UCSD-AML1 (cell line): ENCODE results near the gene SLC40A1.

Experiments used
- DNase-seq: peaks from one replicate; lab custom pipeline; 2025; ENCODE audit not compliant: unreplicated experiment; lab: John Stamatoyannopoulos, UW

The SLC40A1 gene, protein sequence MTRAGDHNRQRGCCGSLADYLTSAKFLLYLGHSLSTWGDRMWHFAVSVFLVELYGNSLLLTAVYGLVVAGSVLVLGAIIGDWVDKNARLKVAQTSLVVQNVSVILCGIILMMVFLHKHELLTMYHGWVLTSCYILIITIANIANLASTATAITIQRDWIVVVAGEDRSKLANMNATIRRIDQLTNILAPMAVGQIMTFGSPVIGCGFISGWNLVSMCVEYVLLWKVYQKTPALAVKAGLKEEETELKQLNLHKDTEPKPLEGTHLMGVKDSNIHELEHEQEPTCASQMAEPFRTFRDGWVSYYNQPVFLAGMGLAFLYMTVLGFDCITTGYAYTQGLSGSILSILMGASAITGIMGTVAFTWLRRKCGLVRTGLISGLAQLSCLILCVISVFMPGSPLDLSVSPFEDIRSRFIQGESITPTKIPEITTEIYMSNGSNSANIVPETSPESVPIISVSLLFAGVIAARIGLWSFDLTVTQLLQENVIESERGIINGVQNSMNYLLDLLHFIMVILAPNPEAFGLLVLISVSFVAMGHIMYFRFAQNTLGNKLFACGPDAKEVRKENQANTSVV

GRCh38 chr2:189580658-189581353, at the start of gene SLC40A1:
TSS of gene SLC40A1 (minus strand) at chr2:189580786. CDS start at chr2:189580460, 326 bp downstream.
- no peak for DNase-seq

- DNase-seq, result no peak
Observed at GRCh38 chr2:189629531-189630453, 49.2 kb upstream of the SLC40A1 start.

GRCh38 chr2:189628817-189629530, 48.4 kb upstream of the SLC40A1 start:
- no peak for DNase-seq

DNA sequence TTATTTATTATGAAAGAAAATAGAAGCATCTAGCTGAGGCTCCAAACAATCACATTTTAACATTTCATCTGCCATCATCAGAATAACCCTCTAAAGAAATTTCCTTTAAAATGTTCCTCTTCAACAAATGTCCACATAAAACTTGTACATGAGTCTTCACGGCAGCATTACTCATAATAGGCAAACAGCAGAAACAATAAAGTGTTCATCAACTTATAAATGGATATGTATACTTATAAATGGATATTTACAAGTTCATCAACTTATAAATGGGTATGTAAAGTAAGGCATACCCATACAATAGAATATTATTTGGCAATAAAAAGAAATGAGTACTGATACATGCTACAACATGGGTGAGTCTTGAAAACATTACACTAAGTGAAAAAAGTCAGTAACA, 47.2 kb upstream of the SLC40A1 start:
- DNase-seq, result no peak

GRCh38 chr2:189625636-189626035, 45.0 kb upstream of the SLC40A1 start:
- DNase-seq, result no peak

GRCh38 chr2:189624648-189625355, 44.2 kb upstream of the SLC40A1 start:
- no peak for DNase-seq

- DNase-seq, result no peak
Observed at GRCh38 chr2:189623049-189623448, 42.5 kb upstream of the SLC40A1 start.

- DNase-seq, result no peak
Observed at GRCh38 chr2:189621781-189622180, 41.2 kb upstream of the SLC40A1 start.

GRCh38 chr2:189618197-189618596, 37.6 kb upstream of the SLC40A1 start:
- DNase-seq, result no peak

GRCh38 chr2:189614585-189614984, 34.0 kb upstream of the SLC40A1 start:
- no peak for DNase-seq

DNA sequence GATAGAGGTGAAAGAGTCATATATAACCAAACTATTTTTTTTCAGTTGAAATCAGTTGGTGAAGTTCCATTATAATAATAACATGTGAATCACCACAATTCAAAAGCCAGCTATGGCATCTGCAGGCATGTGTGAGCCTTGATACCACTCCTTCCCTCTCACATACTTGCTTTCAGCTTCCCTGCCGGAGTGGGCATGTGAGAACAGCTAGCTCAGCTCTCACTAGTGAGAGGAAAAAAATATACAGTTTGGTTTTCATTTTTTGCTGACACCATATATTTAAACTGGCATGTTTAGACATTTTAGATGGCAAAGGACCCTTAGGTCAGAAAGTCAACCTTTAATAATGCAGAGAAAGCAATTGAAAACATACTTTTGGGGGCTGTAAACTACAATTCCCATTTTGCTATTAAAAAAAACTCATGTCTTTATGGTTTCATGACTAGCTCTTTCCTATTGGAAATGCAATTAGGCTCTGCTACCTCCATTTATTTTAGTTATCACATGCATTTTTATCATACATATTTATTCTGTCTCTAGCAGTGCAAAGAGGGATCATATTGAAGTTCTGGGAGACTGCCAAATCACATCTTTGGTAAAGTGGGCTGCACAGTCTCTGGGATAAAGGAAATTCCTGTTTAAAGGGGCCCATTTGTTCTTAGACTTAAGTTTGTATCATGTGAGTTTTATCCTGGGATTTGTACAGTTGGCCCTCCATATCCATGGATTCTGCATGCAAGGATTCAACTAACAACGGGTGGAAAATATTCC, 33.2 kb upstream of the SLC40A1 start:
- no peak for DNase-seq

GRCh38 chr2:189613077-189613636, 32.6 kb upstream of the SLC40A1 start:
- DNase-seq, result no peak

GRCh38 chr2:189610700-189611099, 30.1 kb upstream of the SLC40A1 start:
- no peak for DNase-seq

DNA sequence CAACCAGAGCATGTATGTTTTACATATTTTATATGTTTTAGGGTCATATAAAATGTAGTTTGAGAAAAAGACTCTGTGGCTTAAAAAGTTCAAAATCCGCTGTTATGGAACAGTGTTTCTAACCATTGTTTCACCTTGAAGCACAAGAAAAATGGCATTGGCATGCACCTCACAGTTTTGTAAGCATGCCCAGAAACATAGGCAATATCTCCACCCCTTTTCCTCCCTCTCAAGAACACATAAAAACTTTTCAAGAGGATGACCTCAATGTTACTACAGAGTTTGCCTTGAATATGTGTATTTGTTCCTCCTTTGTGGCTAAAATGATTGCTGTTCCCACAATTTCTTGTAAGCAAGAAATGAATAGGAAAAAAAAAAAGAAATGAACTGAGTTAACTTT, 29.3 kb upstream of the SLC40A1 start:
- DNase-seq, result no peak

GRCh38 chr2:189609423-189609816, 28.8 kb upstream of the SLC40A1 start:
- DNase-seq, result no peak

GRCh38 chr2:189608795-189609422, 28.3 kb upstream of the SLC40A1 start:
- no peak for DNase-seq

GRCh38 chr2:189608170-189608569, 27.6 kb upstream of the SLC40A1 start:
- DNase-seq, result no peak

DNA sequence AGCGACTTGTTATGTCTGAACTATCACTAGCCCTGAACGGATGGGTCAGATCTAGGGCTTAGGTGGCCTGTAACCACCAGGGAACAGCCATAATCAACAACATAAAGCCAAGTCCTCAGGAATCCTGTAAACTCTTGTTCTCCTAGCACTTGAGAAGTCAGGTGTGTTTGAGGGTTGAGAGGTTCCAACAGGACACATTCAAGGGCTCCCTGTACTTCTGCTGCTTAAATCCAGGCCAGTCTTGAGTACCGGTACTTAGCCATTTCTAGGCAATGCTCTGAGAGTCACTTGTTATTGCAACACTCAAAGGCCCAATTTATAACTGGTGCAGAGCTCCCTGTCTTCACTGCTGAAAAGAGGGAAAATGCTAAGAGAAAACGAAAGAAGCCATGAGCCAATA, 21.6 kb upstream of the SLC40A1 start:
- DNase-seq, result no peak
